Chondrocyte (in vitro differentiated cells): Measurements from ENCODE around the gene PAXIP1. TPM values are rescaled to one million over a fixed set of nuclear protein-coding genes. Genes with fewer than 3 reads are reported as not detected.
A peak's percentile ranks its signal among the peaks of the same experiment; 100 is the strongest.

ENCODE experiments used
- DNase-seq: peaks from one replicate; pipeline ENCODE4 v3.0.0; 2021; ENCODE audit warnings: mixed read lengths, low spot score
- H3K27ac Mint-ChIP-seq: one replicate; pipeline ENCODE4 v1.8.0; 2021; ENCODE audit warnings: mild to moderate bottlenecking, moderate library complexity, mixed read lengths; ENCODE audit not compliant: unreplicated experiment
- H3K27me3 Mint-ChIP-seq: 2 replicates; pipeline ENCODE4 v1.8.0; 2021; ENCODE audit warnings: low read depth, mixed read lengths
- H3K36me3 Mint-ChIP-seq: 2 replicates; pipeline ENCODE4 v1.8.0; 2021; ENCODE audit warnings: low read depth, mixed read lengths
- H3K4me1 Mint-ChIP-seq: 2 replicates; pipeline ENCODE4 v1.8.0; 2021; ENCODE audit warnings: low read depth, mild to moderate bottlenecking, mixed read lengths
- H3K4me3 Mint-ChIP-seq: one replicate; pipeline ENCODE4 v1.8.0; 2021; ENCODE audit warnings: mild to moderate bottlenecking, moderate library complexity, mixed read lengths; ENCODE audit not compliant: unreplicated experiment
- H3K9me3 Mint-ChIP-seq: 2 replicates; pipeline ENCODE4 v1.8.0; 2021; ENCODE audit warnings: low read depth, mixed read lengths
- CTCF ChIP-seq: fragments of 200-600 bp; sonication (generic); IDR thresholded peaks from 2 replicates; pipeline ENCODE4 v1.5.0; 2021; ENCODE audit warnings: antibody characterized with exemption, mild to moderate bottlenecking, moderate library complexity
- total RNA-seq: library from RNA; stranded (reverse); gene quantifications from 3 replicates; pipeline ENCODE4 v1.2.1, GENCODE V29; 2021

Gene PAXIP1
- total RNA-seq, 1 donor from 2014 or later = 8.9 TPM

GRCh38 chr7:154903083-154903731, 99.7 kb downstream of the PAXIP1 start:
- Mint-ChIP-seq H3K27me3 (peaks cover 4% of the 10 kb centered on the region), H3K9me3 (peaks cover 4% of the 10 kb centered on the region), H3K36me3 (no peaks in the 10 kb centered on the region), H3K4me1 (no peaks in the 10 kb centered on the region), H3K27ac (no peak overlapping the region), H3K4me3 (no peak overlapping the region)
- TF ChIP-seq CTCF = no peak
- peak; percentile 67 for DNase-seq

- no peak for TF ChIP-seq CTCF
- no peaks in the 10 kb centered on the region for H3K36me3 Mint-ChIP-seq
- no peak overlapping the region for H3K4me3 Mint-ChIP-seq
- no peaks in the 10 kb centered on the region for H3K4me1 Mint-ChIP-seq
- DNase-seq = peak; percentile 62
- H3K27ac Mint-ChIP-seq = no peak overlapping the region
- peaks cover 4% of the 10 kb centered on the region for H3K9me3 Mint-ChIP-seq
- H3K27me3 Mint-ChIP-seq = no peaks in the 10 kb centered on the region
Measured at GRCh38 chr7:154902600-154903082, 100.3 kb downstream of the PAXIP1 start.

GRCh38 chr7:154899862-154900261, 103.1 kb downstream of the PAXIP1 start:
- H3K27me3 Mint-ChIP-seq = no peaks in the 10 kb centered on the region

GRCh38 chr7:154898973-154899855, 103.7 kb downstream of the PAXIP1 start:
- DNase-seq = no peak
- no peaks in the 10 kb centered on the region for H3K27me3 Mint-ChIP-seq
- H3K9me3 Mint-ChIP-seq = peaks cover 2% of the 10 kb centered on the region
- no peak for TF ChIP-seq CTCF
- no peak overlapping the region for H3K27ac Mint-ChIP-seq
- H3K4me1 Mint-ChIP-seq = no peaks in the 10 kb centered on the region
- H3K4me3 Mint-ChIP-seq = no peak overlapping the region
- H3K36me3 Mint-ChIP-seq = no peaks in the 10 kb centered on the region

More at GRCh38 chr7:154899862-154900261, 103.1 kb downstream of the PAXIP1 start:
- H3K9me3 Mint-ChIP-seq = peaks cover 4% of the 10 kb centered on the region
- no peak for DNase-seq
- no peak for TF ChIP-seq CTCF
- H3K4me3 Mint-ChIP-seq = no peak overlapping the region
- H3K4me1 Mint-ChIP-seq = no peaks in the 10 kb centered on the region
- H3K27ac Mint-ChIP-seq = no peak overlapping the region
- no peaks in the 10 kb centered on the region for H3K36me3 Mint-ChIP-seq

- no peak for TF ChIP-seq CTCF
- H3K27me3 Mint-ChIP-seq = no peaks in the 10 kb centered on the region
- H3K4me1 Mint-ChIP-seq = no peaks in the 10 kb centered on the region
- H3K36me3 Mint-ChIP-seq = no peaks in the 10 kb centered on the region
- no peak overlapping the region for H3K4me3 Mint-ChIP-seq
- no peaks in the 10 kb centered on the region for H3K9me3 Mint-ChIP-seq
- no peak for DNase-seq
- no peak overlapping the region for H3K27ac Mint-ChIP-seq
Measured at GRCh38 chr7:154896076-154896475, 106.8 kb downstream of the PAXIP1 start.
